Measurements from ENCODE around the gene MMS19.

- TF ChIP-seq CTCF (IDR thresholded peaks at IDR 0.05) (no peak), POLR2A (IDR thresholded peaks at IDR 0.05) (no peak)
Observed at GRCh38 chr10:97498841-97499560, 779 bp upstream of the MMS19 start, which contains the start of gene UBTD1.
